Lung (tissue), 12 donors: ENCODE results near the gene KSR1. TPM values are rescaled to one million over a fixed set of nuclear protein-coding genes. Genes with fewer than 3 reads are reported as not detected.

ENCODE experiments used
- ATAC-seq: fragments of 200-7000 bp; cut with Tn5 transposase; one replicate; pipeline ENCODE4 v1.9.1; 2020; ENCODE audit warnings: moderate number of reproducible peaks; ENCODE audit not compliant: insufficient read depth, low FRiP score
- DNase-seq, 3 donors: peaks; one replicate each; pipeline ENCODE4 v3.0.0-alpha.2; 2013 to 2017
- H3K27ac ChIP-seq, 2 donors: one replicate each; pipeline ENCODE4 v1.5.1; 2013; ENCODE audit warnings: mild to moderate bottlenecking in 2 of 2, moderate library complexity in 2 of 2, control low read depth in 1 of 2, inconsistent platforms in 1 of 2, low read depth in 1 of 2, low read length in 1 of 2
- H3K27me3 ChIP-seq, 3 donors: one replicate each; pipeline ENCODE4 v1.5.1; 2013; ENCODE audit warnings: low read length in 2 of 3; ENCODE audit not compliant: control insufficient read depth in 3 of 3, insufficient read depth in 3 of 3
- H3K36me3 ChIP-seq, 4 donors: one replicate each; pipeline ENCODE4 v1.5.1; 2013; ENCODE audit warnings: low read length in 4 of 4, mild to moderate bottlenecking in 1 of 4, moderate library complexity in 1 of 4; ENCODE audit not compliant: control insufficient read depth in 4 of 4, insufficient read depth in 4 of 4
- H3K4me1 ChIP-seq, 5 donors: one replicate each; pipeline ENCODE4 v1.5.1; 2013; ENCODE audit warnings: low read length in 5 of 5, mild to moderate bottlenecking in 2 of 5, moderate library complexity in 1 of 5; ENCODE audit not compliant: control insufficient read depth in 5 of 5, insufficient read depth in 5 of 5
- H3K4me3 ChIP-seq: one replicate; pipeline ENCODE4 v1.5.1; 2013; ENCODE audit warnings: mild to moderate bottlenecking, control low read depth, moderate library complexity
- H3K9ac ChIP-seq, 2 donors: one replicate each; pipeline ENCODE4 v1.5.1; 2013; ENCODE audit warnings: low read length in 2 of 2, control low read depth in 1 of 2; ENCODE audit not compliant: insufficient read depth in 1 of 2
- H3K9me3 ChIP-seq, 4 donors: one replicate each; pipeline ENCODE4 v1.5.1; 2013; ENCODE audit warnings: low read length in 3 of 4, mild to moderate bottlenecking in 1 of 4, moderate library complexity in 1 of 4; ENCODE audit not compliant: control insufficient read depth in 4 of 4, insufficient read depth in 3 of 4
- WGBS, 2 donors: extraction: QIAGEN DNeasy Blood & Tissue Kit; methylation state at CpG; one replicate each; pipeline ENCODE4 v1.1.7; 2013; 5-methylcytosine and 5-hydroxymethylcytosine counted together
- polyA plus RNA-seq, 2 donors: library from polyadenylated mRNA; stranded (reverse); fragments of 200-250 nt; gene quantifications; one replicate each; pipeline ENCODE4 v1.2.1, GENCODE V29; 2013
- total RNA-seq, 2 donors: library from RNA; depleted of rRNA in 1 of 2; stranded (reverse); fragments of >200 nt in 1 of 2; gene quantifications; one replicate each; pipeline ENCODE4 v1.2.1, GENCODE V29; 2014 to 2021
- TF ChIP-seq, protein P1 (sequence below): IDR thresholded peaks from 2 replicates; pipeline ENCODE4 v1.5.1; 2012; ENCODE audit warnings: mild to moderate bottlenecking; ENCODE audit errors: control extremely low read depth, extremely low read depth
- donor health status: control.
- donor health status: control.
- donor health status: Bipolar disorder and iron deficiency.
- donor health status: healthy.
- donor health status: DM: yes; HTN: yes; CAD: no.

KSR1 gene
- total and polyA plus RNA-seq, 4 donors: 26.8 to 70.0 (median 42.3) TPM

DNA sequence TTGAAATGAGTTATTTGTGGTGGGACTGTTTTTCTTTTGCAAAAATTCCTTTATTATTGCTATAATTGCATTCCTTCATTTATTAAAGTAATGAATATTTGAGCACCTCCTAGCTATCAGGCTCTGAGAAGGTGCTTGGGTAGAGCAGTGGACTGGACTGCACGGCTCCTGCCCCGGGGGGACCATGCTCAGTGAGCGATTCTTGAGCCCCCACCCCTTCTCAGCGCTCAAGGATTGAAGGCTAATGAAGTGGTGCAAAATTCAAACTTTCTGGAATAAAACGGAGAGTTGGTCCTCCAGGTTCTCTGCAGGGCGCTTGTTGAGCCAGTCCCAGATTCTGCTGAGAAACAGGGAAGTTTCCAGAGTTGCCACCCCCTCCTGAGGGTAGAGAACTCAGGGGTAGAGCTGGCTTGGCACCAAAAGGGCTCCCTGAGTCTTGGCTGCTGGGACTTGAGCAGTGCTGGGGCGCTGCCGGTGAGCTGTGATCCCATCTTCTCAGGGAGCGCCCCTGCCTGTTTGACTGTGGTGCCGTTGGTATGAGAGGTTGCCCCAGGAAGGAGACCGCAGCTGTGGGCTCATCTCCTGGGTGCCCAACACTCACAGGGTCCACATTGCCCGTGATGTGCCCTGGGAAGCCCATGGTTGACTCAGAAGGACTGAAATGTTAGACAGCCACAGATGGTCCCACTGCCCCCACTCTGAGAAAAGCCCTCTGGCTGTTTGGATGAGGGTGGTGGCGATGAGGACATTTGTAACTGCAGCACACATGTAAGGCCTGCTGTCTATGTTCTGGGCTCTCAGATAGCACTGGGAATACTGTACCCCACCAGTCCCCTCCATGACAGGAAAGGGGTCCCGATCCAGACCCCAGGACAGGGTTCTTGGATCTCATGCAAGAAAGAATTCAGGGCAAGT is 20.0 kb downstream of the KSR1 start:
- TF ChIP-seq, protein P1, sequence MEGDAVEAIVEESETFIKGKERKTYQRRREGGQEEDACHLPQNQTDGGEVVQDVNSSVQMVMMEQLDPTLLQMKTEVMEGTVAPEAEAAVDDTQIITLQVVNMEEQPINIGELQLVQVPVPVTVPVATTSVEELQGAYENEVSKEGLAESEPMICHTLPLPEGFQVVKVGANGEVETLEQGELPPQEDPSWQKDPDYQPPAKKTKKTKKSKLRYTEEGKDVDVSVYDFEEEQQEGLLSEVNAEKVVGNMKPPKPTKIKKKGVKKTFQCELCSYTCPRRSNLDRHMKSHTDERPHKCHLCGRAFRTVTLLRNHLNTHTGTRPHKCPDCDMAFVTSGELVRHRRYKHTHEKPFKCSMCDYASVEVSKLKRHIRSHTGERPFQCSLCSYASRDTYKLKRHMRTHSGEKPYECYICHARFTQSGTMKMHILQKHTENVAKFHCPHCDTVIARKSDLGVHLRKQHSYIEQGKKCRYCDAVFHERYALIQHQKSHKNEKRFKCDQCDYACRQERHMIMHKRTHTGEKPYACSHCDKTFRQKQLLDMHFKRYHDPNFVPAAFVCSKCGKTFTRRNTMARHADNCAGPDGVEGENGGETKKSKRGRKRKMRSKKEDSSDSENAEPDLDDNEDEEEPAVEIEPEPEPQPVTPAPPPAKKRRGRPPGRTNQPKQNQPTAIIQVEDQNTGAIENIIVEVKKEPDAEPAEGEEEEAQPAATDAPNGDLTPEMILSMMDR: no peak
- Histone ChIP-seq H3K27ac (no peak overlapping the region), H3K27me3 (no peaks in the 10 kb centered on the region), H3K4me1 (peaks cover 0 to 25% (median 10%) of the 10 kb centered on the region in 5 donors), H3K4me3 (no peak overlapping the region), H3K9ac (no peak overlapping the region), H3K9me3 (no peaks in the 10 kb centered on the region), H3K36me3 (no peaks in the 10 kb centered on the region)
- DNase-seq: no peak
- 81 to 85% methylated on average over 14 of the region's 14 CpGs for WGBS, 2 donors
- no peak for ATAC-seq

- no peaks in the 10 kb centered on the region for H3K9me3 ChIP-seq
- no peak overlapping the region for H3K9ac ChIP-seq
- TF ChIP-seq, protein P1: no peak
- H3K27me3 ChIP-seq: no peaks in the 10 kb centered on the region
- no peaks in the 10 kb centered on the region for H3K36me3 ChIP-seq
- peaks cover 0 to 16% (median 10%) of the 10 kb centered on the region in 5 donors for H3K4me1 ChIP-seq
- no peak overlapping the region for H3K27ac ChIP-seq
- DNase-seq: no peak
- ATAC-seq: no peak
- H3K4me3 ChIP-seq: no peak overlapping the region
- 78 to 83% methylated on average over 9 of the region's 9 CpGs for WGBS, 2 donors
Observed at GRCh38 chr17:27477050-27477888, 21.0 kb downstream of the KSR1 start.

GRCh38 chr17:27477971-27478684 is 21.9 kb downstream of the KSR1 start:
- WGBS, 2 donors: 89 to 92% methylated on average over 9 of the region's 9 CpGs
- H3K27ac ChIP-seq: no peak overlapping the region
- DNase-seq (no peak), ATAC-seq (no peak)
- no peaks in the 10 kb centered on the region for H3K36me3 ChIP-seq
- H3K9me3 ChIP-seq: no peaks in the 10 kb centered on the region
- H3K4me1 ChIP-seq: peaks cover 0 to 14% (median 10%) of the 10 kb centered on the region in 5 donors
- H3K27me3 ChIP-seq: no peaks in the 10 kb centered on the region
- H3K4me3 ChIP-seq: no peak overlapping the region
- TF ChIP-seq, protein P1: no peak
- no peak overlapping the region for H3K9ac ChIP-seq
